Hepatocyte (in vitro differentiated cells): ENCODE results near the gene AKAP13. TPM values are rescaled to one million over a fixed set of nuclear protein-coding genes. Genes with fewer than 3 reads are reported as not detected.

Experiments
- DNase-seq: peaks from one replicate; pipeline ENCODE4 v3.0.0-alpha.2; 2016; ENCODE audit warnings: low spot score
- H2AFZ ChIP-seq: fragments of 200-600 bp; sonication (generic); 2 replicates; pipeline ENCODE4 v1.6.0; 2016; ENCODE audit warnings: antibody characterized with exemption, mild to moderate bottlenecking
- H3K27ac ChIP-seq: fragments of 200-600 bp; sonication (generic); 2 replicates; pipeline ENCODE4 v1.5.1; 2016; ENCODE audit warnings: mild to moderate bottlenecking
- H3K27me3 ChIP-seq: fragments of 200-600 bp; sonication (generic); 2 replicates; pipeline ENCODE4 v1.6.1; 2016
- H3K36me3 ChIP-seq: fragments of 200-600 bp; sonication (generic); replicated peaks from 2 replicates; pipeline ENCODE4 v1.5.1; 2016; ENCODE audit warnings: low read depth; ENCODE audit not compliant: insufficient read depth
- H3K4me1 ChIP-seq: fragments of 200-600 bp; sonication (generic); 2 replicates; pipeline ENCODE4 v1.5.1; 2016; ENCODE audit warnings: mild to moderate bottlenecking, moderate library complexity; ENCODE audit not compliant: insufficient read depth
- H3K4me2 ChIP-seq: fragments of 200-600 bp; sonication (generic); 2 replicates; pipeline ENCODE4 v1.6.0; 2016
- H3K4me3 ChIP-seq: fragments of 200-600 bp; sonication (generic); 2 replicates; pipeline ENCODE4 v1.5.1; 2016; ENCODE audit warnings: mild to moderate bottlenecking
- H3K79me2 ChIP-seq: fragments of 200-600 bp; sonication (generic); 2 replicates; pipeline ENCODE4 v1.6.0; 2017; ENCODE audit warnings: mild to moderate bottlenecking
- H3K9me2 ChIP-seq: fragments of 200-600 bp; sonication (generic); replicated peaks from 2 replicates; pipeline ENCODE4 v1.6.0; 2017; ENCODE audit warnings: mild to moderate bottlenecking; ENCODE audit not compliant: insufficient read depth
- H3K9me3 ChIP-seq: fragments of 200-600 bp; sonication (generic); 2 replicates; pipeline ENCODE4 v1.5.1; 2016; ENCODE audit warnings: low read depth, mild to moderate bottlenecking
- H4K20me1 ChIP-seq: fragments of 200-600 bp; sonication (generic); 2 replicates; pipeline ENCODE4 v1.6.0; 2016; ENCODE audit warnings: mild to moderate bottlenecking; ENCODE audit not compliant: insufficient read depth, poor library complexity, severe bottlenecking
- EZH2 ChIP-seq: fragments of 200-600 bp; sonication (generic); IDR thresholded peaks from 2 replicates; pipeline ENCODE4 v1.6.1; 2016; ENCODE audit warnings: antibody characterized with exemption, mild to moderate bottlenecking, borderline replicate concordance
- EZH2phosphoT487 ChIP-seq: fragments of 200-600 bp; sonication (generic); IDR thresholded peaks from one replicate; pipeline ENCODE4 v1.6.1; 2018; ENCODE audit warnings: antibody characterized with exemption, mild to moderate bottlenecking, low read depth, moderate library complexity; ENCODE audit not compliant: unreplicated experiment, severe bottlenecking
- WGBS: methylation state at CpG from one replicate; pipeline ENCODE4 v1.1.6; 2016; ENCODE audit warnings: low lambda C conversion rate; ENCODE audit errors: missing lambda C conversion rate; 5-methylcytosine and 5-hydroxymethylcytosine counted together
- polyA plus RNA-seq: library from polyadenylated mRNA; unstranded; fragments of >200 nt; fragmentation: Nextera tagmentation; extraction: Ambion mirVana; gene quantifications from 2 replicates; pipeline ENCODE4 v1.2.1, GENCODE V29; 2016
- total RNA-seq: library from RNA; depleted of rRNA; stranded (reverse); fragments of >200 nt; gene quantifications from 2 replicates; pipeline ENCODE4 v1.2.3, GENCODE V29; 2014
- TF ChIP-seq, protein P1 (sequence below): fragments of 200-600 bp; sonication (generic); IDR thresholded peaks from 2 replicates; pipeline ENCODE4 v1.5.1; 2016; ENCODE audit warnings: antibody characterized with exemption, mild to moderate bottlenecking; ENCODE audit not compliant: poor library complexity

Gene AKAP13
- total and polyA plus RNA-seq, 2 experiments from 2014 or later = 55.6 to 80.9 TPM

DNA sequence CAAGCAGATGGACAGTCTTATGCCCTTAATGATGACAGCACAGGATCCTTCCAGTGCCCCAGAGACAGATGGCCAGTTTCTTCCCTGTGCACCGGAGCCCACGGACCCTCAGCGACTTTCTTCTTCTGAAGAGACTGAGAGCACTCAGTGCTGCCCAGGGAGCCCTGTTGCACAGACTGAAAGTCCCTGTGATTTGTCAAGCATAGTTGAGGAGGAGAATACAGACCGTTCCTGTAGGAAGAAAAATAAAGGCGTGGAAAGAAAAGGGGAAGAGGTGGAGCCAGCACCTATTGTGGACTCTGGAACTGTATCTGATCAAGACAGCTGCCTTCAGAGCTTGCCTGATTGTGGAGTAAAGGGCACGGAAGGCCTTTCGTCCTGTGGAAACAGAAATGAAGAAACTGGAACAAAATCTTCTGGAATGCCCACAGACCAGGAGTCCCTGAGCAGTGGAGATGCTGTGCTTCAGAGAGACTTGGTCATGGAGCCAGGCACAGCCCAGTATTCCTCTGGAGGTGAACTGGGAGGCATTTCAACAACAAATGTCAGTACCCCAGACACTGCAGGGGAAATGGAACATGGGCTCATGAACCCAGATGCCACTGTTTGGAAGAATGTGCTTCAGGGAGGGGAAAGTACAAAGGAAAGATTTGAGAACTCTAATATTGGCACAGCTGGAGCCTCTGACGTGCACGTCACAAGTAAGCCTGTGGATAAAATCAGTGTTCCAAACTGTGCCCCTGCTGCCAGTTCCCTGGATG, 198.7 kb downstream of the AKAP13 start:
- Histone ChIP-seq H3K79me2 (peaks cover 52% of the 10 kb centered on the region), H3K4me1 (peaks cover 39% of the 10 kb centered on the region), H4K20me1 (peaks cover 10% of the 10 kb centered on the region), H3K36me3 (no peaks in the 10 kb centered on the region), H3K27me3 (no peaks in the 10 kb centered on the region), H3K27ac (peak overlapping the region; percentile 93), H3K4me3 (no peak overlapping the region), H3K9me3 (no peaks in the 10 kb centered on the region), H2AFZ (no peak overlapping the region), H3K9me2 (no peaks in the 10 kb centered on the region), H3K4me2 (peak overlapping the region; percentile 67)
- peak; percentile 69 for DNase-seq
- whole genome bisulfite sequencing = 69% methylated on average over 9 of the region's 9 CpGs
- TF ChIP-seq EZH2 (no peak), EZH2phosphoT487 (no peak)
- TF ChIP-seq, protein P1, sequence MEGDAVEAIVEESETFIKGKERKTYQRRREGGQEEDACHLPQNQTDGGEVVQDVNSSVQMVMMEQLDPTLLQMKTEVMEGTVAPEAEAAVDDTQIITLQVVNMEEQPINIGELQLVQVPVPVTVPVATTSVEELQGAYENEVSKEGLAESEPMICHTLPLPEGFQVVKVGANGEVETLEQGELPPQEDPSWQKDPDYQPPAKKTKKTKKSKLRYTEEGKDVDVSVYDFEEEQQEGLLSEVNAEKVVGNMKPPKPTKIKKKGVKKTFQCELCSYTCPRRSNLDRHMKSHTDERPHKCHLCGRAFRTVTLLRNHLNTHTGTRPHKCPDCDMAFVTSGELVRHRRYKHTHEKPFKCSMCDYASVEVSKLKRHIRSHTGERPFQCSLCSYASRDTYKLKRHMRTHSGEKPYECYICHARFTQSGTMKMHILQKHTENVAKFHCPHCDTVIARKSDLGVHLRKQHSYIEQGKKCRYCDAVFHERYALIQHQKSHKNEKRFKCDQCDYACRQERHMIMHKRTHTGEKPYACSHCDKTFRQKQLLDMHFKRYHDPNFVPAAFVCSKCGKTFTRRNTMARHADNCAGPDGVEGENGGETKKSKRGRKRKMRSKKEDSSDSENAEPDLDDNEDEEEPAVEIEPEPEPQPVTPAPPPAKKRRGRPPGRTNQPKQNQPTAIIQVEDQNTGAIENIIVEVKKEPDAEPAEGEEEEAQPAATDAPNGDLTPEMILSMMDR = no peak

- H3K27me3 ChIP-seq = no peaks in the 10 kb centered on the region
- peak overlapping the region; percentile 67 for H3K4me2 ChIP-seq
- H2AFZ ChIP-seq = no peak overlapping the region
- no peaks in the 10 kb centered on the region for H3K9me2 ChIP-seq
- peak; percentile 31 for DNase-seq
- no peak overlapping the region for H3K4me3 ChIP-seq
- TF ChIP-seq, protein P1 = peak; percentile 16
- TF ChIP-seq EZH2 (no peak), EZH2phosphoT487 (no peak)
- WGBS = 69% methylated on average over 14 of the region's 14 CpGs
- H3K4me1 ChIP-seq = peaks cover 39% of the 10 kb centered on the region
- H3K36me3 ChIP-seq = no peaks in the 10 kb centered on the region
- H3K79me2 ChIP-seq = peaks cover 52% of the 10 kb centered on the region
- peaks cover 6% of the 10 kb centered on the region for H4K20me1 ChIP-seq
- H3K9me3 ChIP-seq = no peaks in the 10 kb centered on the region
- H3K27ac ChIP-seq = peak overlapping the region; percentile 93
These were observed 199.7 kb downstream of the AKAP13 start for GRCh38 chr15:85579957-85580694.

- peaks cover 6% of the 10 kb centered on the region for H4K20me1 ChIP-seq
- peaks cover 39% of the 10 kb centered on the region for H3K4me1 ChIP-seq
- H3K27ac ChIP-seq = peak overlapping the region; percentile 93
- H3K9me3 ChIP-seq = no peaks in the 10 kb centered on the region
- H3K4me3 ChIP-seq = no peak overlapping the region
- H3K36me3 ChIP-seq = no peaks in the 10 kb centered on the region
- TF ChIP-seq EZH2phosphoT487 (no peak), EZH2 (no peak)
- TF ChIP-seq, protein P1 = no peak
- H3K27me3 ChIP-seq = no peaks in the 10 kb centered on the region
- peak overlapping the region; percentile 67 for H3K4me2 ChIP-seq
- DNase-seq = no peak
- WGBS = 57% methylated on average over 3 of the region's 3 CpGs
- H3K9me2 ChIP-seq = no peaks in the 10 kb centered on the region
- H2AFZ ChIP-seq = no peak overlapping the region
- H3K79me2 ChIP-seq = peaks cover 59% of the 10 kb centered on the region
These were observed 200.5 kb downstream of the AKAP13 start for GRCh38 chr15:85580879-85581278.
